ENCODE measurements around the gene ETV4. TPM values are rescaled to one million over a fixed set of nuclear protein-coding genes. Genes with fewer than 3 reads are reported as not detected.

Gene ETV4
- total RNA-seq (2014; rRNA removed; shearing (Covaris generic)): 13.4 and 14.4 TPM in 2 replicates

DNA sequence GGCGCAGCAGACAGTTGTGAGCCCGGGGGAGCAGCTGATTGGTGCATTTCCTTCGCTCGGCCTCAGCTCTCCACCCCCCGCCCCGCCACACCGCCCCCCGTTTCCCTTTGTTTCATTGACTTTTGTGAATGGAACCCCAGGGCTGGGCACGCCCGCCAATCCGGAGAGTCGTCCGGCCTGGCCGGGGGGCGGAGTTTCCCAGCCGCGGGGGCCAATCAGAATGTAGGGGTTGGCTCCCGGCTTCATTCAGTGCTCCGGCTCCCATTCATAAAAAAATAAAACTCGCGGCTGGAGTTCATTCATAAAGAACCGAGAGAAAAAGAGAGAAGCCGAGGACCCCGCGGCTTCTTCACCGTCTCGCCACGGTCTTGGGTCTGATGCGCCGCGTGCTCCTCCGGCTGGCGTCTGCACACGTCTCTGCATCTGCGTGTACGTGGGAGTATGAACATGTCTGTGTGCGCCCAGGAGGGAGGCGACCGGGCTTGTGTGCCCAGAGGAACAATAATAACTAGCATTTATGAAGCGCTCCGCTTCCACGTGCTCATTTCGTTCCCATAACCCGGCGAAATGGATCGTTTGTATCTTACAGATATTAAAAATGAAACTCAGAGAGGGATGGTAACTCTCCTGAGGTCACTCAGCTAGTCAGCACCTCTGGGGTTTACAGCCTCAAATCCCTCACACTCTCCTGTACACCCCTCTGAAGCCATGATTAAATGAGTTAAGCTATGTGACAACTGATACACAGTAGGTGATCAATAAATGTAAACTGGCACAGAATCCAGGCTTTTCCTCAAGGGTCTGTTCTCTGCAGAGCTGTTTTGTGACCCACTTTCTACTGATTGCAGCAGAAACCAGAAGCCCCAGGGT is at the start of gene ETV4:
TSS of gene ETV4 (minus strand) at position 22 of the 870 bp plus-strand sequence. CDS start 723 bp downstream, outside the sequence.
- peak; percentile 90 for DNase-seq (ENCODE audit: low spot score)

DNA sequence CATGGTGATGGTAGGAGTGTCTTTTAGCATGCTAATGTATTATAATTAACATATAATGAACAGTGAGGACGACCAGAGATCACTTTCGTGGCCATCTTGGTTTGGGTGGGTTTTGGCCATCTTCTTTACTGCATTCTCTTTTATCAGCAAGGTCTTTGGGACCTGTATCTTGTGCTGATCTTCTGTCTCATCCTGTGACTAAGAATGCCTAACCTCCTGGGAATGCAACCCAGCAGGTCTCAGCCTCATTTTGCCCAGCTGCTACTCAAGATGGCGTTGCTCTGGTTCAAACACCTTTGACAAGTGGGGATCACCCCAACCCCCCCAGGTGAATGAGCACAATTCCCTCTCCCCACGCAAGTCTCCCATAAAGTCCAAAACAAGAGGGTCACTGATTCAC is 49.3 kb upstream of the ETV4 start:
- no peak for DNase-seq (ENCODE audit: low spot score)

DNA sequence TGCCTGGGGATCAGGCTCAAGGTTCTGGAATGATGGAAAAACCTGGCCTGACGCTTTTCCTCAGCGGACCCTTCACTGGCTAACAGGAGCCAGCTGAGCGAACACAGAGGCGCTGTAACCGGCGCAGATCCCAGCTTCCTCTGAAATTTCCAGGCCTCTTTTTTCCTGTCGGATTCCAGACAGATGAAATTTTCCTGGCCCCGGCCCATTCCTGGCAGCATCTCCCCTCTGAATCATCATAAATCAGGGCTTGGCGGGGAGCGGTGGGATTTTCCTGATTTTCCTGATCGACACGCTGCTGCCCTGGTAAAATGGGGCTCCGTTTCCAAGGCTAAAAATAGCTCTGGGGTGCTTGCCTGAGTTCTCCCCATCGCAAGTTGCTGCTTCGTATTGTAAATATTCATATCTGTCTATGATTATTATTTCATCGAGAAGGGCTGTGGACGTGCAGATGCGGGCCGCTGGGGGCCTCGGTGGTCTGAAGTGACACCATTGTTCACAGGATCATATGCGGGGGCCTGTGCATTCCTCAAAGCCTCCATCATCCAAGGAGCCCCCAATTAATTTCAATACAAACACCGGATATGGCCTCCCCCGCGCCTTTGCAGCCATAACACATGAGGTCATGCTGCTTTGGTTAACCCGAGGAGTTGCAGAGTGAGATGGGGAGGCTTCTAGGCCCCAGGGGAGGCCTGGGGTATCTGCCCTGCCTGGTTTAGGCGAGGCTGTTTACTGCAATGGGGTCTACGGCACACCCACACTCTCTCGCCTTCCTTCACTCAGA is 45.8 kb upstream of the ETV4 start:
- peak; percentile 79 for DNase-seq (ENCODE audit: low spot score)

GRCh38 chr17:43591001-43591400 is 44.9 kb upstream of the ETV4 start:
- no peak for DNase-seq (ENCODE audit: low spot score)

- DNase-seq (ENCODE audit: low spot score): no peak
These were observed 42.7 kb upstream of the ETV4 start for GRCh38 chr17:43588664-43589435.

- DNase-seq (ENCODE audit: low spot score): no peak
These were observed 42.0 kb upstream of the ETV4 start for GRCh38 chr17:43588121-43588520.

DNA sequence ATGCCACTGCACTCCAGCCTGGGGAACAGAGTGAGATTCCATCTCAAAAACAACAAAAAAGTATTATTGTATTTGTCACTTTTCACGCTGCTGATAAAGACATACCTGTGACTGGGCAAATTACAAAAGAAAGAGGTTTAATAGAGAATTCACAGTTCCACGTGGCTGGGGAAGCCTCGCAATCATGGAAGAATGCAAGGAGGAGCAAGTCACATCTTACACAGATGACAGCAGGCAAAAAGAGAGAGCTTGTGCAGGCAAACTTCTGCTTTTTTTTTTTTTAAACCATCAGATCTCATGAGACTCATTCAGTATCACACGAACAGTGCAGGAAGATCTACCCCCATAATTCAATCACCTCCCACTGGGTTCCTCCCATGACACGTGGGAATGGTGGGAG is 41.5 kb upstream of the ETV4 start:
- no peak for DNase-seq (ENCODE audit: low spot score)

GRCh38 chr17:43584666-43585102 is 38.5 kb upstream of the ETV4 start:
- DNase-seq (ENCODE audit: low spot score): peak; percentile 46

- no peak for DNase-seq (ENCODE audit: low spot score)
These were observed 37.2 kb upstream of the ETV4 start for GRCh38 chr17:43583332-43583731.

GRCh38 chr17:43581613-43582012 is 35.5 kb upstream of the ETV4 start:
- DNase-seq (ENCODE audit: low spot score): no peak

DNA sequence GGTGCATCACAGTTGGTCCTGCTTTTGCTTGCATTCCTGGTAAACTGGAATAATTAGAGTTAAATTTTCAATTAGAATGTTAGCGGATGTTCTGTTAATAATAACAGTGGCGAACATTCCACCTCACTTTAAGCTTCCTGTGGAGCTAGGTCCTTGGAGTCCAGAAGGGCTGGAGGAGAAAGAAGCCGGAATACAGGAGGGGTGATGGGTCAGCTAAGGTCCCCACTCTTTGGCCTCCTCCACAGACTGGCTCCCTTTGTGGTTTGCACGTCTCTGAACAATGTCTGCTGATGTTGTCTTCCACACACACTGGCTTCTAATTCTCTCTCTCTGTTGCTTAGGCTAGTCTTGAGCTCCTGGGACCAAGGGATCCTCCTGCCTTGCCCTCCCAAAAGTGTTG is 35.0 kb upstream of the ETV4 start:
- DNase-seq (ENCODE audit: low spot score): no peak

GRCh38 chr17:43579566-43580140 is 33.5 kb upstream of the ETV4 start:
- peak; percentile 86 for DNase-seq (ENCODE audit: low spot score)

DNA sequence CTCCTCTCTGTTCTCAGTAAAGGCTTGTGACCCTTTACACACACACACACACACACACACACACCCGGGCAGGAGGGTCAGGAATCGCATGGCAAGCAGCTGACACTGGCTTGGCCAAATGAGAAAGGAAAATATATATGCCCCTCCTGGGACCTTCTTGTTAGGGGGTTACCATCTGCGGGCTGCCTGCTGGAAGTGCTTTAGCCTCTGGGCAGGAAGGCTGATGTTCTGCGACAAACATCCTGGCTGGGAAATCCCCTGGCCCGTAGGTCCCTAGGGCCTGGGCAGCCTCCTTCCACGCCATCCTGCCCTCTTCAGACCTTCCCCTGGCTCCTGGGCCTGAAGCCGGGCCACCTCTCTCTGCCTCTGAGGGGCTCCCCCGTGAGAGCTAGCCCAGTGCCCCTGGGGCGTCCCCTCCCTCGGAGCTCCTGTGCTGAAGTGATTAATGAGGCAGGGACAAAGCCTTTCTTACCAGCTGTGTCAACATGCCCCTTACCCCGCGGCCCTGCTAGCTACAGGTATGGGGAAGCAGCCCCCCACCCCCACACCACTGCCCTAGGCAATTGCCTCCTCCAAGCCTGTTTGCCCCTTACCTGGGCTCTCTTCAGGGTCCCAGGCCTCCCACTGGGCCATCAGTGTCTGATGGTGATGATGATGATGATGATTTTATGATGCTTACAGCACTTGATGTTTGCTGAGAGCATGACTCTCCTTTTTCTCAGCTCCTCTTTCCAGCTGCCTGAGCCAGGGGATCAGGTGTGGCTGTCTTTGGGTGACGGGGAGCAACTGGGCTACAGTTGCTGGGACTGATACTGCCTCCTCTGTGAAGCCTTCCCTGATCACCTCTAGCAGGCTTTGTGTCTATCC is 32.8 kb upstream of the ETV4 start:
- peak; percentile 81 for DNase-seq (ENCODE audit: low spot score)

DNA sequence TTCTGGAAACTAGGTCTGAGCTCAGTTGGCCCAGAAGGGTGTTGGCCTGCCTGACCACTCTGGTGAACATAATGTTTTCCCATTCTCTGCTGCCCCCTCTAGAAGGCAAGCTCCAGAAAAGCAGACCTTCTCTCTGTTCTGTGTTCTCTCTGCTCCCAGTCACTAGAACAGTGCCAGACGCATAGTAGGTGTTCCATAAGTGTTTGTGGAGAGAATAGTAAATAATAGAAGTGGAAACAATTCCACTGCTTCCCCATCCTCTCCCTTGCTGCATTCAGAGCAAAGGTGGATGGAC is 32.2 kb upstream of the ETV4 start:
- DNase-seq (ENCODE audit: low spot score): no peak

DNA sequence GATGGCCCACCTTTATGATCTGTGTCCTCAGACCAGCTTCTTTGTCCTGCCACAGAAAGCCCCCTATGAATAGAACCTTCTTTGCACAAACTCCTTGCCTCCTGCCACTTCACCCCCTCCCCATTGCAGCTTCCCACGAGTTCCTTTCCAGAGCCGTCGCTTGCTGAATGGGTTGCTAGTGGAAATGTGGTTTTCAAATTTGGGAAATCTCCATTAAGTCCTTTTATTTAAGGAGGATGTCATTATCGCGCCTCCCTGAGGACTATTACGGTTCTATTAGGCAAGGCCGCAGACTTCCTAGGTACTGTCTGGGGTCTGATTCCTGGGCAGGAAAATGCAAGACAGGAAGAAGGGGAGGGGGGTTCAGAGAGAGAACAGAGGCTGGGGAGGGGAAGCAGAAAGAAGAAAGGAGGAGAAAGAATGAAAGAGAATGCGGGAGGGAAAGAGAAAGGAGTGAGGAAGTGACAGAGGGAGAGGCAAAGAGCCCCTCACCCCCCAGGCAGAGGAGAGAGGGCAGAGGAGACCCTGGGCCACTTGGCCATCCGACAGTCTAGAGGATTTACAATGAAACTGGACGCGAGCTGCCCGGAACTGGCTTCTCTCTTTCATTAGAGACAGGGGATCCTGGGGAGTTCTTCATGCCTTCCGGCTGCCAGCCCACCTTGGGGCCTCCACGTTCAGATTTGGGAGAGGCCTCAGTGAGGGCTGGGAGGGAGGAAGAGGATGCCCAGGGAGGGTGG is 31.7 kb upstream of the ETV4 start:
- DNase-seq (ENCODE audit: low spot score): no peak

- peak; percentile 57 for DNase-seq (ENCODE audit: low spot score)
These were observed 30.6 kb upstream of the ETV4 start for GRCh38 chr17:43576563-43577229.

DNA sequence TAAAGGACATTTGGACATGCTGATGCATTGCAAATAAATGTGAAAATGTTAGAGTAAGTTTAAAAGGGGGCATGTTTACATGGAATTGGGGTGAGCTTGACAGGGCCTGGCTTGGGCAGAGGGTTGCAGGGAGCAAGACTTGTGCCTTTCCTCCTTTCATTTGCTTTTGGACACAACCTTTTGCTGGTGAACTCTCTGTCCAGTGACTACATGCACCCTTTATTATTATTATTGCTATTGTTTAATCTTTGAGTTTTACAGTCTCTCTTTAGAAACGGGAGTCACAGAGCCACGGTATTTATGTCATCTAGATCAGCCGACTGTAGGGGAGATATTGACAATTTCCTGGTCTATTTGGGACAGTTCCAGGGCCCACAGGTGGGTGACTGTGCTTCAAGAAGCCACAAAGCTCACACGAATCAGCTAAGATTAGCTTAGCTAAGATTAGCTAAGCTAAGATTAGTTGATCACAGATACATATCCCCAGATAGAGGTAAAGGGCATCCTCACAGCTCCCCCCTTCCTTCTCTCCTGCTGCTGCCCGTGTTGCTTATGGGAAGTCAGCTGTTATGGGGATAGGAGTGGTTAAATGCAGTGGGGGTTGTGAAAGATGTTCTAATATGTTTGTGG is 28.9 kb upstream of the ETV4 start:
- DNase-seq (ENCODE audit: low spot score): no peak

GRCh38 chr17:43574348-43574747 is 28.2 kb upstream of the ETV4 start:
- DNase-seq (ENCODE audit: low spot score): no peak
